ENCODE measurements around the gene MBD2.

GRCh38 chr18:54242327-54242726 lies 17.9 kb upstream of the MBD2 start:
- TF ChIP-seq POLR2A (IDR thresholded peaks at IDR 0.05) (no peak), CTCF (IDR thresholded peaks at IDR 0.05) (no peak)
